Mucosa of descending colon (tissue), 3 donors: ENCODE data around the gene PPFIBP2. TPM values are rescaled to one million over a fixed set of nuclear protein-coding genes. Genes with fewer than 3 reads are reported as not detected.
A peak's percentile ranks its signal among the peaks of the same experiment; 100 is the strongest.

ENCODE experiments used
- ATAC-seq: fragments of 200-7000 bp; cut with Tn5 transposase; one replicate; pipeline ENCODE4 v1.9.1; 2020; ENCODE audit warnings: mild to moderate bottlenecking, moderate library complexity
- DNase-seq, 3 donors: peaks; one replicate each; pipeline ENCODE4 v3.0.0-alpha.2; 2020
- H3K36me3 ChIP-seq: fragments of 200-600 bp; one replicate; pipeline ENCODE4 v1.8.0; 2021; ENCODE audit warnings: low read depth, mild to moderate bottlenecking
- H3K4me1 ChIP-seq: fragments of 200-600 bp; one replicate; pipeline ENCODE4 v1.8.0; 2021; ENCODE audit warnings: low read depth, mild to moderate bottlenecking
- H3K4me3 ChIP-seq: fragments of 200-600 bp; one replicate; pipeline ENCODE4 v1.8.0; 2021; ENCODE audit warnings: mild to moderate bottlenecking
- H3K9me3 ChIP-seq: fragments of 200-600 bp; one replicate; pipeline ENCODE4 v1.8.0; 2021; ENCODE audit warnings: mild to moderate bottlenecking
- CTCF ChIP-seq: fragments of 200-600 bp; IDR thresholded peaks from one replicate; pipeline ENCODE4 v1.8.0; 2022; ENCODE audit warnings: antibody characterized with exemption, mild to moderate bottlenecking
- intact Hi-C, 2 donors: fragments of 100-400 bp; cut with DNase I in 1 of 2; cut with micrococcal nuclease in 1 of 2; formaldehyde crosslinking; loops; one replicate each; pipeline versions ENCODE4 v1.11.0 to v1.11.1; 2022; cut with DNase I, micrococcal nuclease
- total RNA-seq, 3 donors: library from RNA; stranded (reverse); fragmentation: NEBNext Ultra II Directional in 2 of 3; extraction: Animal tissue kit (Norgen Biotek cat#: 25700) in 2 of 3; gene quantifications; one replicate each; pipeline versions ENCODE4 v1.2.1 to v1.2.4, GENCODE V29; 2021 to 2023
- donor health status: DM: no; HTN: no; CAD: no; lungs with moderate emphysema.
- donor health status: DM: no; HTN: no; CAD: no.
- donor health status: DM: no; HTN: yes; CAD: no.

PPFIBP2 gene
- total RNA-seq, 3 donors from 2014 or later, result 40.1 to 83.5 (median 69.2) TPM

DNA sequence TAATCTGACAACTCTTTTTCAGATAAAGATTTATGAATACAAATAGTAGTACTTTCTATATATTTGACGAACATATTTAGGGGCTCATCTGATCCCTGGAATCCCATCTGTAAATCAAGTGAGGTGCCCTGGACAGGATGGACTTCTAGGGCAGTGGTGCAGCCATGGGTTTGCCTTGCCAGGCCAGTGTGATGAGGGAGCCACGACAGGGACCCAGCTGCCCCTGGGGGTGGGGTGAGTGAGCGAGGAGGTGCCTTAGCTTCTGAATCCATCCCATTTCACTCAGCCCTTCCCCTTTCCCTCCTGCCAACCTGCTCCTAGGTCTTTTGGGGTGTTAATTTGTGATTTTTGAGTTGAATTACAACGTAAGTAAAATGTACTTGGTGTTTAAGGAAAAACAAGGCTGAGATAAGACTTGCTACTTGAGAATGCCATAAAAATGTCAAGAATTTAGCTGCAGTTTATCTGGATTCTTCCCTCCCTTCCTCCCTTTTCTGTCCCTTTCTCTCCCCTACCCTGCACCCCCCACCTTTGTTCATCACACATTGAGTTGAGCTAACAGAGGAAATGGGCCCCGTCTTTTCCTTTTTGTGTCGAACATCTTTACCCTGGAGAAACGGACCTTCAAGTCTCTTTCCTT is 60.8 kb downstream of the PPFIBP2 start:
- Histone ChIP-seq H3K9me3 (no peaks in the 10 kb centered on the region), H3K4me1 (peaks cover 68% of the 10 kb centered on the region), H3K4me3 (no peak overlapping the region), H3K36me3 (no peaks in the 10 kb centered on the region)
- DNase-seq (no peak), ATAC-seq (no peak)
- no peak for TF ChIP-seq CTCF
- intact Hi-C loops, result no loop called here

- ATAC-seq (peak; percentile 80), DNase-seq (peak; percentile 77 to 80 (median 78))
- Histone ChIP-seq H3K4me1 (peaks cover 68% of the 10 kb centered on the region), H3K36me3 (no peaks in the 10 kb centered on the region), H3K9me3 (no peaks in the 10 kb centered on the region), H3K4me3 (no peak overlapping the region)
- intact Hi-C loops, result no loop called here
- TF ChIP-seq CTCF, result no peak
Measured at GRCh38 chr11:7575841-7576725, 62.3 kb downstream of the PPFIBP2 start.

DNA sequence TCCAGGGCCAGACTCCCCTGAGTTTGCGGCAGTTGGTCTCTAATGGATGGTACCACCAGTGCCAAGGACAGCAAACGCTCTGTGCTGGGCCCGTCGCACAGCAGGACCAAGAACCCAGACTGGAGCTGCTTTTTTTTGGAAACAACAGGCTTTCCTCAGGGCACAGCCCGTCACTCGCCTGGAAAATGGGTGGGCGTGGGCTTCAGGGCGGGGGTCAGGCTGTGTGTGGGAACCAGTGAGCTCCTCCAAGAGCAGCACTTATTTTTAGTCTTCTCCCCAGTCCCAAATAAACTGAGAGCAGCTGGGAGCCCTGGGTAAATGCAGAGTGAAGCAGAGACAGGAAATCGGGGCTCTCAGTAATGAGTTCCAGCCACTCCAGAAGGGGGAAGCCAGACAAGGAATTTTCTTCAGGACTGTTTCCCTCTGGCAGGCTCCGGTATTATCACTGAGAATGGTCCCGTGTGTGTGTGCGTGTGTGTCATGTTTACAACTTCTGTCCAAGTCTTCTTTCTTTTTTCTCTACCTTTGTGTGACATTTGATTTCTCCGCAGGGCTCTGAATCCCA is 63.0 kb downstream of the PPFIBP2 start:
- intact Hi-C loops, result no loop called here
- Histone ChIP-seq H3K4me1 (peaks cover 67% of the 10 kb centered on the region), H3K4me3 (no peak overlapping the region), H3K9me3 (no peaks in the 10 kb centered on the region), H3K36me3 (no peaks in the 10 kb centered on the region)
- peak in 2 of 3 donors; percentile 56 to 62 for DNase-seq
- no peak for TF ChIP-seq CTCF
- ATAC-seq, result peak; percentile 24

DNA sequence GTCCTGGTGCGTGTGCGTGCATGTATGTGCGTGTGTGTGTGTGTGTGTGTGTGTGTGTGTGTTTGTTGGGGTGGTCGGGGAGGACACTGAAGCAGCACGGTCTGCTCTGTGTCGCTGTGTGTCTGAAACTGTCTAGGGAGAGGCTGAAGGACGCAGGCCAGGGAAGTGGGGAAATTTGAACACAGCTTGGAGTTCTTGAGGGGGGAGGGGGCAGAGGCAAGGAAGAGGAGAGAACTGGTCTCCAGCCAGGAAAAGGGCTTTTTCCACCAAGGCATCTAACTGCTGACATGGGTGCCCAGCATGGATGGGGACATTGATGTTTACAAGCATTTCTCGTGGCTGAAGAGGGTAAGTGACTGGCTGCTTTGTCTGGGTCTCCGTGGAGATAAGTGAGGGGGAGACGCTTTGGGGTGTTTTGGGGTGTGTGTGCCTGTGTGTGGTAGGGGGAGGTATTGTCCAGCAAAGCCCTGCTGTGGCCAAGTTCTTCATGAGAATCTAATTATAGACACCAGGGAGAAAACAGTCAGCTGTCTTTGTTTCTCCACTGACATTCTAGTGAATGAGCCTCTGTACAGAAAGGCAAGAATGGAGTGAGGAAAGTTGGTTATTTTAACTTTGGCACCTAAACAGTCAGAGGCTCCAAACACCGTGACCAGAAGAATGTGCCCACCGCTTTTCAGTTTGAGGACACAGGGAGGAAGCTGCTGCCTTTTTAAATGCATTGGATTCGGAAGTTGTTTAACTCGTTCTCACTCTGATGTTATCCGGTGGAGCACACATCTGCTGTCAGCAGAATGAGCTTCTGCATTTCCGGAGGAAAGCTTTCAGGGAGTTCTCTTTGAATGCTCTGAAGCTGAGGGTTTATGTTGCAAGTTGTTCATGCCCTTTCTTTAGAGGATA is 63.7 kb downstream of the PPFIBP2 start:
- intact Hi-C loops, result no loop called here
- no peak for TF ChIP-seq CTCF

More for the DNA sequence above, 63.7 kb downstream of the PPFIBP2 start:
- ATAC-seq (peak; percentile 23), DNase-seq (peak in 2 of 3 donors; percentile 52 to 54)
- Histone ChIP-seq H3K4me3 (no peak overlapping the region), H3K4me1 (peaks cover 60% of the 10 kb centered on the region), H3K9me3 (no peaks in the 10 kb centered on the region), H3K36me3 (no peaks in the 10 kb centered on the region)
